Mesendoderm (in vitro differentiated cells): Measurements from ENCODE around the gene CWF19L2.

Source experiments
- DNase-seq: peaks from one replicate; pipeline ENCODE4 v3.0.0; 2013
- H2AK5ac ChIP-seq: 2 replicates; pipeline ENCODE4 v1.6.1; 2013; ENCODE audit warnings: low read length, inconsistent platforms
- H2BK120ac ChIP-seq: 2 replicates; pipeline ENCODE4 v1.6.1; 2013; ENCODE audit warnings: low read depth, mild to moderate bottlenecking, low read length, moderate library complexity, mixed read lengths
- H2BK15ac ChIP-seq: replicated peaks from 2 replicates; pipeline ENCODE4 v1.6.1; 2013; ENCODE audit warnings: low read depth, mild to moderate bottlenecking, moderate library complexity
- H2BK5ac ChIP-seq: 2 replicates; pipeline ENCODE4 v1.6.1; 2013; ENCODE audit warnings: low read length, inconsistent platforms
- H3K18ac ChIP-seq: 2 replicates; pipeline ENCODE4 v1.6.1; 2013; ENCODE audit warnings: mild to moderate bottlenecking, low read length, mixed read lengths
- H3K23ac ChIP-seq: one replicate; pipeline ENCODE4 v1.6.1; 2013; ENCODE audit warnings: low read length
- H3K27ac ChIP-seq: 2 replicates; pipeline ENCODE4 v1.5.1; 2013; ENCODE audit warnings: low read depth, mild to moderate bottlenecking, inconsistent platforms, low read length, moderate library complexity
- H3K27me3 ChIP-seq: 2 replicates; pipeline ENCODE4 v1.6.1; 2013; ENCODE audit warnings: low read length, control low read depth, mild to moderate bottlenecking, inconsistent platforms; ENCODE audit not compliant: insufficient read depth, poor library complexity
- H3K36me3 ChIP-seq: 2 replicates; pipeline ENCODE4 v1.6.1; 2013; ENCODE audit warnings: low read length, inconsistent platforms; ENCODE audit not compliant: control insufficient read depth, insufficient read depth
- H3K4ac ChIP-seq: one replicate; pipeline ENCODE4 v1.6.1; 2013; ENCODE audit warnings: low read depth, mild to moderate bottlenecking, low read length, moderate library complexity
- H3K4me1 ChIP-seq: 2 replicates; pipeline ENCODE4 v1.6.1; 2013; ENCODE audit warnings: low read depth, low read length, inconsistent platforms; ENCODE audit not compliant: control insufficient read depth
- H3K4me2 ChIP-seq: 2 replicates; pipeline ENCODE4 v1.6.1; 2013; ENCODE audit warnings: low read length
- H3K4me3 ChIP-seq: 2 replicates; pipeline ENCODE4 v1.5.1; 2013; ENCODE audit warnings: mild to moderate bottlenecking, low read length
- H3K56ac ChIP-seq: one replicate; pipeline ENCODE4 v1.6.1; 2013; ENCODE audit warnings: low read length
- H3K79me1 ChIP-seq: 2 replicates; pipeline ENCODE4 v1.6.1; 2013; ENCODE audit warnings: low read length, inconsistent platforms
- H3K79me2 ChIP-seq: 2 replicates; pipeline ENCODE4 v1.6.1; 2013; ENCODE audit warnings: mild to moderate bottlenecking, low read length; ENCODE audit not compliant: control insufficient read depth, insufficient read depth
- H3K9ac ChIP-seq: 2 replicates; pipeline ENCODE4 v1.6.1; 2013; ENCODE audit warnings: low read length, inconsistent platforms
- H4K5ac ChIP-seq: one replicate; pipeline ENCODE4 v1.6.1; 2013; ENCODE audit warnings: low read length
- H4K8ac ChIP-seq: one replicate; pipeline ENCODE4 v1.6.1; 2013; ENCODE audit warnings: low read depth, mild to moderate bottlenecking, control low read depth, low read length, moderate library complexity
- WGBS: extraction: QIAGEN DNeasy Blood & Tissue Kit; methylation state at CpG from one replicate; pipeline ENCODE4 v1.1.7; 2013; ENCODE audit warnings: low lambda C conversion rate, missing lambda C conversion rate; ENCODE audit not compliant: insufficient coverage; ENCODE audit errors: extremely low coverage; 5-methylcytosine and 5-hydroxymethylcytosine counted together

CWF19L2 gene

GRCh38 chr11:107384144-107384852 is 73.3 kb downstream of the CWF19L2 start:
- no peak for DNase-seq

DNA sequence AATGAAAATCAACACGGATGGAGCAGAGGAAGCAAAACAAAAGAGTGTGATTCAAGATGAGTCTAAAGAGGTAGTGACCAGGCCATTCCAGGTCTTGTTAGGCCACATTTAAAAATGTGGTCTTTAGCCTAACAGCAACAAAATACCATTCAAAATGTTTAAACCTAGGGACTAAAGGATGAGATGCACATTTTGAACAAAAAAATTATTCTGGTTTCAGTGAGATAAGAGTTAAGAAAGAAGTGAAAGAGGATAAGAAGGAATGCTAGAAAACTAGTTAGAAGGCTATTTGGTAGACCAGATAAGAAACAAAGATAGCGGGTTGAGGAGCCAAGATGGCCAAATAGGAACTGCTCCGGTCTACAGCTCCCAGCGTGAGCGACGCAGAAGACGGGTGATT is 85.2 kb downstream of the CWF19L2 start:
- Histone ChIP-seq H3K4ac (no peak overlapping the region), H2BK5ac (no peak overlapping the region), H4K8ac (no peak overlapping the region), H3K4me3 (no peak overlapping the region), H3K27ac (no peak overlapping the region), H3K23ac (no peak overlapping the region), H2AK5ac (no peak overlapping the region), H3K4me2 (no peak overlapping the region), H3K79me1 (no peaks in the 10 kb centered on the region), H3K9ac (no peak overlapping the region), H3K18ac (no peak overlapping the region), H3K36me3 (no peaks in the 10 kb centered on the region), H4K5ac (no peak overlapping the region), H2BK15ac (no peak overlapping the region), H3K27me3 (no peaks in the 10 kb centered on the region), H3K79me2 (no peaks in the 10 kb centered on the region), H2BK120ac (no peak overlapping the region), H3K56ac (no peak overlapping the region), H3K4me1 (no peaks in the 10 kb centered on the region)
- no CpG with 5 or more reads among the region's 7 CpGs for WGBS
- peak; percentile 20 for DNase-seq

More at GRCh38 chr11:107384144-107384852, 73.3 kb downstream of the CWF19L2 start:
- Histone ChIP-seq H2AK5ac (no peak overlapping the region), H3K4me3 (no peak overlapping the region), H3K27ac (no peak overlapping the region), H3K56ac (no peak overlapping the region), H4K5ac (no peak overlapping the region), H3K9ac (no peak overlapping the region), H3K79me1 (no peaks in the 10 kb centered on the region), H3K23ac (no peak overlapping the region), H2BK120ac (no peak overlapping the region), H3K18ac (no peak overlapping the region), H3K4me2 (no peak overlapping the region), H3K36me3 (no peaks in the 10 kb centered on the region), H2BK5ac (no peak overlapping the region), H3K79me2 (no peaks in the 10 kb centered on the region), H2BK15ac (no peak overlapping the region), H3K4me1 (no peaks in the 10 kb centered on the region), H3K27me3 (no peaks in the 10 kb centered on the region), H4K8ac (no peak overlapping the region), H3K4ac (no peak overlapping the region)
- no CpG with 5 or more reads among the region's 1 CpG for WGBS

DNA sequence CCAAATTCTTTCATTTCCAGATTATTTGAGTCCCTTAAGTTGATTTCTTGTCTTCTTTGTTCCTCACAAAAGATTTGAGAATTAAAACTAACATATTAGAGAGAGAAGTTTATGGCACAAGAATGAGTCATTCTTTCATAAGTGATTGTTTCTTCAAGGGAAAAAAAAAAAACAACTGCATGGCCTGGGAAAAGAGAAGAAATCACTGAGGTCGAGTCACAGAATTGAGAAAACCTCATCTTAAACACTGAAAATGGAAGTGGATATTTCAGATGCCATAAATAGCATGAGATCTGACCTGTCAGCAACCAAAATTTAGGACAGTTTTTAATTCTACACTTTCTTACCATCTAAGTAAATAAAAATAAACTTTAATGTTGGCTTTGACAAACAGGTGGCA is 87.2 kb downstream of the CWF19L2 start:
- no CpG with 5 or more reads among the region's 1 CpG for WGBS
- H4K5ac ChIP-seq, result no peak overlapping the region
- no peak overlapping the region for H2BK5ac ChIP-seq
- no peak overlapping the region for H2BK15ac ChIP-seq
- no peak overlapping the region for H3K18ac ChIP-seq
- no peak overlapping the region for H3K56ac ChIP-seq
- H2AK5ac ChIP-seq, result no peak overlapping the region
- H3K4me2 ChIP-seq, result no peak overlapping the region
- H3K23ac ChIP-seq, result no peak overlapping the region
- no peak for DNase-seq
- H3K79me2 ChIP-seq, result no peaks in the 10 kb centered on the region
- no peaks in the 10 kb centered on the region for H3K79me1 ChIP-seq
- H3K27me3 ChIP-seq, result no peaks in the 10 kb centered on the region
- no peaks in the 10 kb centered on the region for H3K4me1 ChIP-seq
- no peak overlapping the region for H3K4me3 ChIP-seq
- no peak overlapping the region for H2BK120ac ChIP-seq
- H4K8ac ChIP-seq, result no peak overlapping the region
- H3K9ac ChIP-seq, result no peak overlapping the region
- no peak overlapping the region for H3K4ac ChIP-seq
- H3K36me3 ChIP-seq, result no peaks in the 10 kb centered on the region
- H3K27ac ChIP-seq, result no peak overlapping the region

GRCh38 chr11:107359701-107360100 is 97.9 kb downstream of the CWF19L2 start:
- Histone ChIP-seq H3K36me3 (no peaks in the 10 kb centered on the region), H3K27ac (no peak overlapping the region), H2BK120ac (no peak overlapping the region), H2BK5ac (no peak overlapping the region), H3K79me2 (no peaks in the 10 kb centered on the region), H3K79me1 (no peaks in the 10 kb centered on the region), H2BK15ac (no peak overlapping the region), H3K27me3 (no peaks in the 10 kb centered on the region), H3K4me1 (no peaks in the 10 kb centered on the region), H2AK5ac (no peak overlapping the region), H3K4ac (no peak overlapping the region), H3K56ac (no peak overlapping the region), H3K9ac (no peak overlapping the region), H3K18ac (no peak overlapping the region), H4K8ac (no peak overlapping the region), H3K4me3 (no peak overlapping the region), H3K4me2 (no peak overlapping the region), H3K23ac (no peak overlapping the region), H4K5ac (no peak overlapping the region)
- no CpG with 5 or more reads among the region's 4 CpGs for WGBS
- DNase-seq, result peak; percentile 86

DNA sequence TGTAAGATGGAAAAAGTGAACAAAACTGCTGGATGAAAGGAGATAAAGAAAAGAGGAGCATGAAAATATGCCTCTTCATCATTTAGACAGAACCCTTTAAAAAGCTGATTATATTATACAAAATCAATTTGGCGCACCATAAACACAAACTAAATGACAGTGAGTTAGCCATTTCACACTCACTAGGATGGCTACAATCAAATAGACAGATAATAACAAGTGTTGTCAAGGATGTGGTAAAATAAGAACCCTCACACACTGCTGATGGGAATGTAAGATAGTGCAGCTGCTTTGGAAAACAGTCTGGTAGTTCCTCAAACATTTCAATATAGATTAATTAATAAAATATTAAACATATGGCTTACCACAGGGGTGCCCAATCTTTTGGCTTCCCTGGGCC is 99.7 kb downstream of the CWF19L2 start:
- Histone ChIP-seq H2BK5ac (no peak overlapping the region), H3K27me3 (no peaks in the 10 kb centered on the region), H3K4ac (no peak overlapping the region), H3K79me1 (no peaks in the 10 kb centered on the region), H2BK120ac (no peak overlapping the region), H4K5ac (no peak overlapping the region), H3K79me2 (no peaks in the 10 kb centered on the region), H3K18ac (no peak overlapping the region), H3K4me1 (no peaks in the 10 kb centered on the region), H2AK5ac (no peak overlapping the region), H3K4me2 (no peak overlapping the region), H3K36me3 (no peaks in the 10 kb centered on the region), H2BK15ac (no peak overlapping the region), H3K56ac (no peak overlapping the region), H3K4me3 (no peak overlapping the region), H4K8ac (no peak overlapping the region), H3K9ac (no peak overlapping the region), H3K27ac (no peak overlapping the region), H3K23ac (no peak overlapping the region)
- no CpG with 5 or more reads among the region's 1 CpG for WGBS
- no peak for DNase-seq

- Histone ChIP-seq H3K56ac (no peak overlapping the region), H3K79me1 (no peaks in the 10 kb centered on the region), H3K4me2 (no peak overlapping the region), H4K5ac (no peak overlapping the region), H3K27ac (no peak overlapping the region), H3K36me3 (no peaks in the 10 kb centered on the region), H3K23ac (no peak overlapping the region), H3K27me3 (no peaks in the 10 kb centered on the region), H3K9ac (no peak overlapping the region), H2AK5ac (no peak overlapping the region), H3K4me1 (no peaks in the 10 kb centered on the region), H3K4me3 (no peak overlapping the region), H3K79me2 (no peaks in the 10 kb centered on the region), H3K4ac (no peak overlapping the region), H4K8ac (no peak overlapping the region), H2BK5ac (no peak overlapping the region), H3K18ac (no peak overlapping the region), H2BK15ac (no peak overlapping the region), H2BK120ac (no peak overlapping the region)
- DNase-seq, result no peak
- no CpG with 5 or more reads among the region's 2 CpGs for WGBS
These were observed 102.8 kb downstream of the CWF19L2 start for GRCh38 chr11:107354780-107355179.
